Measurements from ENCODE around the gene CARD11.
"Not testable (repeated sequence)": the region's sequence is repeated elsewhere in the genome, so short reads cannot be mapped to it uniquely, and the experiment has no call there.

Gene CARD11

GRCh38 chr7:3063016-3063753 lies 19.5 kb upstream of the CARD11 start:
- no peak for DNase-seq

- DNase-seq = no peak
These were observed 13.4 kb upstream of the CARD11 start for GRCh38 chr7:3057066-3057420.

GRCh38 chr7:3056234-3057065 lies 12.8 kb upstream of the CARD11 start:
- no peak for DNase-seq

GRCh38 chr7:3055626-3056025 lies 12.0 kb upstream of the CARD11 start:
- DNase-seq = no peak

- DNase-seq = no peak
These were observed 692 bp downstream of the CARD11 start for GRCh38 chr7:3042861-3043489.

- no peak for DNase-seq
These were observed 1.5 kb downstream of the CARD11 start for GRCh38 chr7:3041986-3042675.

- DNase-seq = no peak
These were observed 3.9 kb downstream of the CARD11 start for GRCh38 chr7:3039787-3040186.

- DNase-seq = not testable (repeated sequence)
These were observed 5.7 kb downstream of the CARD11 start for GRCh38 chr7:3038011-3038410.

GRCh38 chr7:3037259-3037658 lies 6.4 kb downstream of the CARD11 start:
- DNase-seq = no peak

GRCh38 chr7:3034591-3035150 lies 9.0 kb downstream of the CARD11 start:
- DNase-seq = no peak

GRCh38 chr7:3033581-3033980 lies 10.1 kb downstream of the CARD11 start:
- no peak for DNase-seq

GRCh38 chr7:3033136-3033535 lies 10.5 kb downstream of the CARD11 start:
- no peak for DNase-seq

GRCh38 chr7:3032256-3032655 lies 11.4 kb downstream of the CARD11 start:
- DNase-seq = no peak

GRCh38 chr7:3029138-3029537 lies 14.5 kb downstream of the CARD11 start:
- DNase-seq = no peak

- DNase-seq = no peak
These were observed 14.9 kb downstream of the CARD11 start for GRCh38 chr7:3028758-3029093.

- DNase-seq = no peak
These were observed 15.5 kb downstream of the CARD11 start for GRCh38 chr7:3028071-3028757.

GRCh38 chr7:3027005-3027845 lies 16.4 kb downstream of the CARD11 start:
- no peak for DNase-seq

GRCh38 chr7:3025616-3026015 lies 18.1 kb downstream of the CARD11 start:
- no peak for DNase-seq

- DNase-seq = no peak
These were observed 21.8 kb downstream of the CARD11 start for GRCh38 chr7:3021825-3022224.

GRCh38 chr7:3021224-3021623 lies 22.4 kb downstream of the CARD11 start:
- DNase-seq = not testable (repeated sequence)

GRCh38 chr7:3020416-3020815 lies 23.3 kb downstream of the CARD11 start:
- DNase-seq = no peak

- no peak for DNase-seq
These were observed 23.9 kb downstream of the CARD11 start for GRCh38 chr7:3019801-3020200.
